GM18526 (cell line): Measurements from ENCODE around the gene CCL24.

Experiments
- POLR2A ChIP-seq: IDR thresholded peaks from 3 replicates; pipeline ENCODE4 v1.6.1; 2011; ENCODE audit not compliant: insufficient read length; ENCODE audit errors: extremely low read depth

Gene CCL24, protein sequence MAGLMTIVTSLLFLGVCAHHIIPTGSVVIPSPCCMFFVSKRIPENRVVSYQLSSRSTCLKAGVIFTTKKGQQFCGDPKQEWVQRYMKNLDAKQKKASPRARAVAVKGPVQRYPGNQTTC

DNA sequence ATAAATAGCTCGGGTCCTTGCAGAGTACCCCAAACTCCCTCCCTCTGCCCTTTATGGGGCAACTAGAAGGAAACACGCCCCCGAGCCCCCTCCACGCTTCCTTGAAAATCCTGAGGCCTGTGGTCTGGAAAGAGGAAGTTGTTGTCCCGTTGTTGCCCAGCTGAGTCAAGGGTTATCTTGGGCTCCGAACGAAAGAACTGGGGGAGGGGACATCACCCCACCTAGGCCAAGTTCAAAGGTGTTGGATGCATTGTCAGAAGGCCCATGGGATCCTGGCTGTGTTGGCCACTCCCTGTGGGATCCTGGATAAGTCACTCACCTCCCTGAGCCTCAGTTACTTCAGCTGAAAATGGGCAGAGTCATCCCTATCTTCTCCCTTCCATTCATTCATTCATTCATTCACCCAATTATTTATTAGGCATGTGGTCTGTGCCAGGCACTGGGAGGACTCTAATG is at the start of gene CCL24:
CCL24 (minus strand) TSS at position 26 of the 456 bp plus-strand sequence. CDS start 91 bp downstream, outside the sequence.
- TF ChIP-seq POLR2A = no peak

DNA sequence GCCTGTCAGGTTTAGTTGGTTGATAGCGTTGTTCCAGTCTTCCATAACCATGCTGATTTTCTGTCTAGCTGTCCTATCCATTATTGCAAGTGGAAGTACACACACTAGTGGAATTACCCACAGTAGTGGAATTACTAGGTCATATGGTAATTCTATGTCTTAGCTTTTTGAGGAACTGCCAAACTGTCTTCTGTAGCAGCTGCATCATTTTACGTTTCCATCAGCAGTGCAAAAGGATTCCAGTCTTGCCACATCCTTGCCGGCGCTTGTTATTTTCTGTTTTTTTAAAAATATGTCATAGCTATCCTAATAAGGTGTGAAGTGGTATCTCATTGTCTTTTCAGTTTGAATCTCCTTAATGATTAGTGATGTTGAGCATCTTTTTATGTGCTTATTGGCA is 48.0 kb upstream of the CCL24 start:
- no peak for TF ChIP-seq POLR2A

DNA sequence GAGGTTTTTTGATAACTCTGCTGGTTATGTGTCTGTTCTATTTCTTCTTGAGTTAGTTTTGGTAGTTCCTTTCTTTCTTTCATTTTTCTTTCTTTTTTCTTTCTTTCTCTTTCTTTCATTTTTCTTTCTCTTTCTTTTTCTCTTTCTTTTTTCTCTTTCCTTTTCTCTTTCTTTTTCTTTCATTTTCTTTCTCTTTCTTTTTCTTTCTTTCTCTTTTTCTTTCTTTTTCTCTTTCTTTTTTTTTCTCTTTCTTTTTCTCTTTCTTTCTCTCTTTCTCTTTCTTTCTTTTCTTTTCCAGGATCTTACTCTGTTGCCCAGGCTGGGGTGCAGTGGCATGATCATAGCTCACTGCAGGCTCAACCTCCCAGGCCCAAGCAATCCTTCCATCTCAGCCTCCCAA is 44.8 kb upstream of the CCL24 start:
- no peak for TF ChIP-seq POLR2A

DNA sequence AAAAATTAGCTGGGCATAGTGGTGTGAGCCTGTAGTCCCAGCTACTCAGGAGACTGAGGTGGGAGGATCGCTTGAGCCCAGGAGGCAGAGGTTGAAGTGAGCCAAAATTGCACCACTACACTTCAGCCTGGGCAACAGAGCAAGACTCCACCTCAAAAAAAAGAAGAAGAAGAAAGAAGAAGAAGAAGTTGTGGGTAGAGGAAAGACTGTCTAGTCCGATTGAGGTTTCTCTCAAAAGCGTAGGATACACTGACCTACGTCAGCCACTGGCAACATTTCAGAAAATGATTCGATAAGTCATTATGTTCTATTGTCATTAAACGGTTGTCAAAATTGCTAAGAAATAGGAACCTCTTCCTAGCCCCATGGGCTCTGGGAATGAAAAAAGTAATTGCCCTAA is 42.9 kb upstream of the CCL24 start:
- no peak for TF ChIP-seq POLR2A

DNA sequence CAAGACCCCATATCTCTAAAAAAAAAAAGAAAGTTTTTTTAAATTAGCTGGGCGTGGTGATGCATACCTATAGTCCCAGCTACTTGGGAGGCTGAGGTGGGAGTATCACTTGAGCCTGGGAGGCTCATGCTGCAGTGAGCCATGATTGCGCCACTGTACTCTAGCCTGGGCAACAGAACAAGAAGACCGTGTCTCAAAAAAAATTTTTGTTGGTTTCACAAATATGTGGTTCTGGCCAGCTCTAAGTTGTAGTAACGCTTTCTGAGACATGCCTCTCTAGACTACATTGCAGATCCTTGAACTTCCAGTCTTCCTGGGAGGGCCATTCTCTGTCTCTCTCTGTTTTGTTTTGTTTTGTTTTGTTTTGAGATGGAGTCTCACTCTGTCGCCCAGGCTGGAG is 40.6 kb upstream of the CCL24 start:
- TF ChIP-seq POLR2A = no peak

DNA sequence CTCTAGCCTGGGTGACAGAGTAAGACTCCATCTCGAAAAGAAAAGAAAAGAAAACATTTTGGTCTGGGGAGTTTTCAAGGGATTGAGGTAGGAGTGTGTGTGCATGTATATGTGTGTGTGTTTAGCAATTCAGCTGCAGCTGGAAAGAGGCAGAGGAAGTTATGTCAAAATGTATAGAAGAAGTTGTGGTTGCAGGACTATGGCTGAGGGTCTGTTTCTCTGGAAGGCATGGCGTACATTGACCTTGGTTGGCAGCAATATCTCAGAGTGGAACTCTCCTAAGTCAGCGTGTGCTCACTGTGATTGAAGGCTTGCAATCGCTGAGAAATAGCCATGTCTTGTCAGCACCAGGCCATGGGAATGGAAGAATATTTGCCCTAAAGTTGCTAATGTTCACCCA is 36.6 kb upstream of the CCL24 start:
- no peak for TF ChIP-seq POLR2A

DNA sequence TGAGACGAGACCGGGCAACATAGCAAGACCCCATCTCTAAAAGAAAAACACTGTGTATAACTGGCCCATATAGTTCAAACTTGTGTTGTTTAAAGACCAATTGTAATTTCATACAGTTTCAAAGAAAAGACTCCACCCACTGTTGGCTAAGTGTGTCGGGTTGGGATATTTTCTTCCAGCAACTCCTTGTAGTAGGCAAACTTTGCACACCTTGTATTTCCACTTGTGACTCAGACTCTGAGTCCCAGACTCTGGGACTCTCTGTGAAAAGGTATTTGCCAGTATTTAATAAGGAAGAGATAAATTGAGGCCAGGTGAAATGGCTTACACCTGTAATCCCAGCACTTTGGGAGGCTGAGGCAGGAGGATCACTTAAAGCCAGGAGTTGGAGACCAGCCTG is 36.0 kb upstream of the CCL24 start:
- TF ChIP-seq POLR2A = no peak

DNA sequence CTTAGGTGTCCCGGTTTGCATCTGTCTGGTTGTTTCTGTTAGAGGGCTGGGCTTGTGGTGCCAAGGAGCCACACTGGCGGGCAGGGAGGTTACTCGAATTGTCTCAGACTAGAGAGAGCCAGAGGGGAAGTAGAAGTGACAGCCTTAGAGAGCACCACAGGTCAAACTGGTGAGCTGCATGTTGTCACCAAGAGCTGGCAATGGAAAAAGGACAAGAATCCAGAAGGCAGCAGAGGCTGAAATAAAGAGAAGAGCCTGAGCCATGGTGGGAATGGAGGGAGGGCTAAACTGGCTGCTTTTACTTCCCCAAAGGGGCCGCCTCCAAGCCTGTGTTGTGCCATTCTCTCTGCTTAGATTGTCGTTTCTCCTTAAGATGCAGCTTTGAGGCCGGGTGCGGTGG is 34.1 kb upstream of the CCL24 start:
- TF ChIP-seq POLR2A = no peak

DNA sequence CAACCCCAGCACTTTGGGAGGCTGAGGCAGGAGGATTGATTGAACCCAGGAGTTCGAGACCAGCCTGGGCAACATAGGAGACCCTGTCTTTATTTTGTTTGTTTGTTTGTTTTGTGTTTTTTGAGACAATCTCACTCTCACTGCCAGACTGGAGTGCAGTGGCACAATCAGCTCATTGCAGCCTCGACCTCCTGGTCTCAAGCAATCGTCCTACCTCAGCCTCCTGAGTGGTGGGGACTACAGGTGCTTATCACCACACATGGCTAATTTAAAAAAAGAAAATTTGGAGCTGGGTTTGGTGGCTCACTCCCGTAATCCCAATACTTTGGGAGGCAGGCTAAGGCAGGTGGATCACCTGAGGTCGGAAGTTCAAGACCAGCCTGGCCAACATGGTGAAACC is 30.6 kb upstream of the CCL24 start:
- no peak for TF ChIP-seq POLR2A

DNA sequence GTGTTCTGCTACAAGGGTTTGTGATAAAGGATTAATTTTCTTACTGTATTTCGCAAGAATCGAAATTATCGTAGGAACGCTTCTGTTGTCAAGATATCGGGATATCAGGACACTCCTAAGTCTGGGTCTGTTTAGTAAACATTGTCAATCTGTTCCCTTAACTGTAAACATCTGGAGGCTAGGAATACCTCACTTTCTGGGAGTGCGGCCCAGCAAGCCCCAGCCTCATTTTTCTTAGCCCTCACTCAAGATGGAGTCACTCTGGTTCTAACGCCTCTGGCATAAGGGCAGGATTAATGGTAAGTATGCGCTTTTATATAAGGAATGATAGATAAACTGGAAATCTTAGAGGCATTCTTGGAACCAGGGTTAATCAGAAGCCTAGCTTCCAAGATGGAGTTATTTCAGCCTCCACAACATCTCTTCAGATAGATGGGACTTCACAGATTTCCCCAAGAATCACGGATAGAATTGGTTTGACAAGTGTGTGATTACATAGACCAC is 30.1 kb upstream of the CCL24 start:
- no peak for TF ChIP-seq POLR2A

DNA sequence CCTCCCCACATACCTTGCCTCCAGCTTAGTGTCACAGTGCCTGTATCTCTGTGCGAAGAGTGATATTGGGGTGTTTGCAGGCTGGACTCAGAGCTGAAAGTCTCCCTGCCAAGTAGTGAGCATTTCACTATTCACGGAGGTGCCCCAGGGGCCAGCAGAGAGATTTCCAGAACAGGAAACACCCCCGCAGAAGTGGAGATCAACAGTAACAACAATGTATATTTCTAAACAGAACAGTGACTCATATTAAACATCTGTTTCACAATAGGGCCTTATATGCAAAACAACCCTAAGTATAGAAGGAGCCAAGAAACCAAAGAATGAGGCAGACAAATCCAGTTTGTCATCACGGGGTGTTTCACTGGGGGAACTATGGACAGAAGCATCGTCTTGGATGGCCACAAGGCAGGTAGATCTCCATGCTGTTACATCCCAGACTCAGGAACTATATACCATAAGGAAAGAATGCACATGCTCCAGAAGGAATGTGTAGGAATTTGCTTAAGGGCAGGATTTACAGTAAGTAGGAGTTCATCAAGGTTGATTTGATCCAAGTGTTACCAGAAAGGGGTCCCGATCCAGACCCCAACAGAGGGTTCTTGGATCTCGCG is 29.3 kb upstream of the CCL24 start:
- TF ChIP-seq POLR2A = no peak

DNA sequence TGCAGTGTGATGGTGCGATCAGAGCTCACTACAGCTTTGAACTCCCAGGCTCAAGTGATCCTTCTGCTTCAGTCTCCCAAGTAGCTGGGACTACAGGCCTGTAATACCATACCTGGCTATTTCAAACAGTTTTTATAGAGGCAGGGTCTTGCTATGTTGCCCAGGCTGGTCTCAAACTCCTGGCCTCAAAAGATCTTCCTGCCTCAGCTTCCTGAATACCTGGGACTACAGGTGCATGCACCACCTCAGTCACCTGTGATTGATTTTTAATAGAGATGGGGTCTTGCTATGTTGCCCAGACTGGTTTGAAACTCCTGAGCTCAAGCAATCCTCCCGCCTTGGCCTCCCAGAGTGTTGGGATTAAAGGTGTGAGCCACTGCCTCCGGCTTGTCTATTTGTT is 26.4 kb upstream of the CCL24 start:
- no peak for TF ChIP-seq POLR2A

DNA sequence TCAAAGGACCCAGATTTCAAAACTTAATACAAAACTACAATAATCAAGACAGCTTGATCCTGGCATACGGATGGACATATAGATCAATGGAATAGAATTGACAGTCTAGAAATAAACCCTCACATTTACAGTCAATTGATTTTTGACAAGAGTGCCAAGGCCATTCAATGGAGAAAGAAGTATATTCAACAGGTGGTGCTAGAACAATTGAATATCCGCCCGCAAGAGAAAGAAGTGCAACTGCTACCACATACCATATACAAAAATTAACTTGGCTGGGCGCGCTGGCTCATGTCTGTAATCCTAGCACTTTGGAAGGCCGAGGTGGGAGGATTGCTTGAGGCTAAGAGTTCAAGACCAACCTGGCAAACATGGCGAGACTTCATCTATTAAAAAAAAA is 23.2 kb upstream of the CCL24 start:
- no peak for TF ChIP-seq POLR2A

DNA sequence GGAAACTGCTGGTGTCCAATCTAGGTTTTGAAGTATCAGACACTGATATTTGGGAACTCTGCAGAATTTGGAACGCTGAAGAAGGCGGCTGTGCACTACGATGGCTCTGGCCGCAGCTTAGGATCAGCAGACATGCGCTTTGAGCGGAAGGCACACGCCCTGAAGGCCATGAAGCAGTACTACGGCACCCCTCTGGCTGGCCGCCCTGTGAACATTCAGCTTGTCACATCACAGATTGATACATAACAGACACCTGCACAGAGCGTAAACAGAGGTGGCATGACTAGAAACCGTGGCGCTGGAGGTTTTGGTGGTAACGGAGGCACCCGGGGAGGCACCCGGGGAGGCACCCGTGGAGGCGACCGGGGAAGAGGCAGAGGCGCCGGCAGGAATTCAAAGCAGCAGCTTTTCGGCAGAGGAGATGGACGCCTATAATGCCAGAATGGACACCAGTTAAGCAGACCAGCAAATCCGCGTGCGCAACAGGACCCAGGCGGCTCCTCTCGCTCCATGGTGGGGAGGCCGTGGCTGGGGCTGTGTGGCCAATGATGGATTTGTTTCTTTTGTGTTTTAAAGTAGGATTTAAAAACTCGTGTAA is 22.2 kb upstream of the CCL24 start:
- TF ChIP-seq POLR2A = no peak

DNA sequence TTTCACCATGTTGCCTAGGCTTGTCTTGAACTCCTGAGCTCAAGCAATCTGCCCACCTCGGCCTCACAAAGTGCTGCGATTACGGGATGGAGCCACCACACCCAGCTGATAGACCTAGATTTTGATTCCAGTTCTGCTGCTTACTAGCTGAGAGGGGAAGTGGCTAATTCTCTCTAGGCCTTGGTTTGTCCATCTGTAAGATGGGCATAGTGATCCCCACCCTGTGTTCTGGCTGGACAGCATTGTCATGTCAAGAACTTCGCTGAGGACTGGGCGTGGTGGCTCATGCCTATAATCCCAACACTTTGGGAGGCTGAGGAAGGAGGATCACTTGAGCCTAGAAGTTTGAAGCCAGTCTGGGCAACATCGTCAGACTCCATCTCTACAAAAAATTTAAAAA is 17.4 kb upstream of the CCL24 start:
- TF ChIP-seq POLR2A = no peak

DNA sequence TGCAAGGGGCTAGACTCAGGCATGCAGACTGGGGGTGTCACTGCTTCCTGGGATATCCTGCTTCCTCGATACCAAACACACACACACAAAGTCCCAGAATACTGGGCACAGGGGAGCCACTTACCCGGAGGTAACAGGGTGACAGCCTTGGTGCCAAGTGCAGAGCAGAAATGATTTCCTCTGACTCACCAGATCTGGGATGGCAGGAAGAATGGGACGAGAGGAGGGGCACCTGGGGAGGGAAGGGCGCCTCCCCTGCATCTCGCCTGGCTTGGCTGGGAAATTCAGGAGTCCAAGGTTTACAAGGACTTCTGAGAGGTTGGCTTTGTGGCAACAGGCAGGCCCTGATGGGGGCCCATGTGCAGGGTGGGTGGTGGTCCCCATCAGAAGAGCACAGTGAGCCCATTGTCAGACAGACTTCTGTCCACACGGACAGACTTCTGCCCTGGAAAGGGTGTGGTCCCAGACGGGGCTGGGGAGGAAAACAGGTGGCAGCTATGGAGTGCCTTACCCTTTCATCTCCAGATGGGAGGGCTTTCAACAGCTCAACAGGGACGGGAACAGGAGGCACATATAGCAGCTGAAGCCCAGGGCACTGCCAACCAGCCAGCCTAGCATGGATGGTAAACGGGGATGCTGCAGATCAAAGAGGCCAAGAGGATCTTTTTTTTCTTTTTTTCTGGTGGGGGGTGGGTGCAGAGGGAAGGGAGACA is 9.7 kb upstream of the CCL24 start:
- no peak for TF ChIP-seq POLR2A
